Heart right ventricle (tissue), 16 donors: Measurements from ENCODE around the gene PTBP1. TPM values are rescaled to one million over a fixed set of nuclear protein-coding genes. Genes with fewer than 3 reads are reported as not detected.

ENCODE experiments used
- ATAC-seq, 8 donors: fragments of 200-7000 bp; cut with Tn5 transposase; one replicate each; pipeline ENCODE4 v1.9.1; 2020; ENCODE audit warnings: mild to moderate bottlenecking in 8 of 8, moderate library complexity in 8 of 8, moderate number of reproducible peaks in 1 of 8
- DNase-seq, 2 donors: peaks; one replicate each; pipeline ENCODE4 v3.0.0-alpha.2; 2020
- H3K27ac ChIP-seq, 10 donors: fragments of 200-600 bp; sonication (generic) in 2 of 10; one replicate each; pipeline versions ENCODE4 v1.5.0 to v1.8.0; 2020 to 2022; ENCODE audit warnings: mild to moderate bottlenecking in 3 of 10
- H3K27me3 ChIP-seq, 7 donors: fragments of 200-600 bp; one replicate each; pipeline ENCODE4 v1.8.0; 2021 to 2022; ENCODE audit warnings: mild to moderate bottlenecking in 2 of 7
- H3K36me3 ChIP-seq, 9 donors: fragments of 200-600 bp; sonication (generic) in 1 of 9; one replicate each; pipeline versions ENCODE4 v1.5.0 to v1.8.0; 2020 to 2022; ENCODE audit warnings: mild to moderate bottlenecking in 2 of 9
- H3K4me1 ChIP-seq, 9 donors: fragments of 200-600 bp; sonication (generic) in 1 of 9; one replicate each; pipeline versions ENCODE4 v1.5.0 to v1.8.0; 2020 to 2022; ENCODE audit warnings: mild to moderate bottlenecking in 4 of 9
- H3K4me3 ChIP-seq, 10 donors: fragments of 200-600 bp; sonication (generic) in 2 of 10; one replicate each; pipeline versions ENCODE4 v1.5.0 to v1.8.0; 2020 to 2022; ENCODE audit warnings: mild to moderate bottlenecking in 7 of 10, moderate library complexity in 2 of 10
- H3K9me3 ChIP-seq, 11 donors: fragments of 200-600 bp in 10 of 11; sonication (generic) in 2 of 11; one replicate each; pipeline versions ENCODE4 v1.5.0 to v1.8.0; 2013 to 2022; ENCODE audit warnings: mild to moderate bottlenecking in 2 of 11, control low read depth in 1 of 11, moderate library complexity in 1 of 11
- WGBS, 2 donors: extraction: QIAGEN DNeasy Blood & Tissue Kit; methylation state at CpG; one replicate each; pipeline ENCODE4 v1.1.7; 2013; ENCODE audit warnings: inconsistent platforms in 1 of 2; 5-methylcytosine and 5-hydroxymethylcytosine counted together
- intact Hi-C, 10 donors: fragments of 100-400 bp; cut with DNase I; formaldehyde crosslinking; loops; one replicate each; pipeline versions ENCODE4 v1.11.1 to v1.14.2; 2022
- polyA plus RNA-seq, 2 donors: library from polyadenylated mRNA; stranded (reverse); fragments of 200-250 nt; gene quantifications; one replicate each; pipeline ENCODE4 v1.2.3, GENCODE V29; 2013
- total RNA-seq, 10 donors: library from RNA; stranded (reverse); fragmentation: NEBNext Ultra II Directional in 3 of 10; extraction: Animal tissue kit (Norgen Biotek cat#: 25700) in 3 of 10; gene quantifications; one replicate each; pipeline versions ENCODE4 v1.2.1 to v1.2.4, GENCODE V29; 2021 to 2023
- TF ChIP-seq, protein P1 (sequence below), 9 donors: fragments of 200-600 bp; sonication (generic) in 2 of 9; IDR thresholded peaks; one replicate each; pipeline versions ENCODE4 v1.5.0 to v1.8.0; 2021 to 2022; ENCODE audit warnings: antibody characterized with exemption in 9 of 9, mild to moderate bottlenecking in 5 of 9, moderate library complexity in 1 of 9
- donor health status: Arrhythmogenic right ventricular cardiomyopathy.
- donor health status: ischemic (EF 13 %, LVEDD 7.1; RV severe dilation, severe dysfunction).
- donor health status: healthy with polysubstance abuse.
- donor health status: DM: no; HTN: yes; CAD: no.
- donor health status: DM: no; HTN: no; CAD: no.
- donor health status: ischemic (EF 25% LVEDD 6.9; RV normal size, moderate dysfunction).
- donor health status: ischemic (EF 25% LVEDD 5.7; RV mildly dilated, moderate dysfunction).
- donor health status: healthy.
- donor health status: DM: yes; HTN: yes; CAD: no.
- donor health status: Ischemic cardiomyopathy.
- donor health status: ischemic (EF 35%, LVEDD 5.7; RV mildly dilated, moderate dysfunction).
- donor health status: nonischemic (EF 11% LVEDD 7.7; RV severe dilation, severe dysfunction).
- donor health status: DM: yes; HTN: yes; CAD: no.
- donor health status: PGD.
- donor health status: ischemic (EF 29% LVEDD 5.4; RV normal size, mild dysfunction).
- donor health status: nonischemic (EF 23%, LVEDD 6.1; RV moderate dilation, normal function).

Gene PTBP1
- total and polyA plus RNA-seq, 12 donors, result 46.2 to 106 (median 56.8) TPM

DNA sequence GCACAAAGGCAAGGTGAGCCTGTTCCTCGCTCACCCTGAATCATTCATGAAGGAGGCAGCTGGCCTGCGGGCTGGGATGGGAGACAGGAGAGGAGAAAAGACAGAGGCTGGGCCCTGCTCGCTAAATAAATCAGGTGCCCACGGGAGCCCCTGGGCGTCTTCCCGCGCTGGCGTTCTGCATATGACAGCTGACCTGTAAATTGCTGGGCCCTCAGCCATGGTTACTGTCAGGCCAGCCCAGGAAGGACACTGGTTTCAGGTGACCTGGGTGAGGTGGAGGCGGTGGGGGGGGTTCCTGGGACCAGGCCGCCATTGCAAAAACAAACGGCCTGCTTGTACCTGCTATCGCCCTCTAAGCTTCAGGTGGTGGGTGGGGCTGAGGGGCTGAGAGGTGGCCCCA, 3.4 kb upstream of the PTBP1 start:
- 93 to 94% methylated on average over 12 of the region's 12 CpGs for WGBS, 2 donors
- no peaks in the 10 kb centered on the region for H3K9me3 ChIP-seq
- intact Hi-C loops, result loop anchor here in 1 of 10 donors (10.0 kb wide), 1 partner anchor 61 kb away; the partner anchor contains the start of genes CFD and ELANE
- no peak overlapping the region for H3K27ac ChIP-seq
- DNase-seq (no peak), ATAC-seq (no peak)
- no peak overlapping the region for H3K4me3 ChIP-seq
- TF ChIP-seq, protein P1, sequence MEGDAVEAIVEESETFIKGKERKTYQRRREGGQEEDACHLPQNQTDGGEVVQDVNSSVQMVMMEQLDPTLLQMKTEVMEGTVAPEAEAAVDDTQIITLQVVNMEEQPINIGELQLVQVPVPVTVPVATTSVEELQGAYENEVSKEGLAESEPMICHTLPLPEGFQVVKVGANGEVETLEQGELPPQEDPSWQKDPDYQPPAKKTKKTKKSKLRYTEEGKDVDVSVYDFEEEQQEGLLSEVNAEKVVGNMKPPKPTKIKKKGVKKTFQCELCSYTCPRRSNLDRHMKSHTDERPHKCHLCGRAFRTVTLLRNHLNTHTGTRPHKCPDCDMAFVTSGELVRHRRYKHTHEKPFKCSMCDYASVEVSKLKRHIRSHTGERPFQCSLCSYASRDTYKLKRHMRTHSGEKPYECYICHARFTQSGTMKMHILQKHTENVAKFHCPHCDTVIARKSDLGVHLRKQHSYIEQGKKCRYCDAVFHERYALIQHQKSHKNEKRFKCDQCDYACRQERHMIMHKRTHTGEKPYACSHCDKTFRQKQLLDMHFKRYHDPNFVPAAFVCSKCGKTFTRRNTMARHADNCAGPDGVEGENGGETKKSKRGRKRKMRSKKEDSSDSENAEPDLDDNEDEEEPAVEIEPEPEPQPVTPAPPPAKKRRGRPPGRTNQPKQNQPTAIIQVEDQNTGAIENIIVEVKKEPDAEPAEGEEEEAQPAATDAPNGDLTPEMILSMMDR (IDR thresholded peaks at IDR 0.05), result no peak
- H3K27me3 ChIP-seq, result no peaks in the 10 kb centered on the region
- H3K36me3 ChIP-seq, result peaks cover 0 to 7% (median 0%) of the 10 kb centered on the region in 9 donors
- H3K4me1 ChIP-seq, result peaks cover 5 to 56% (median 45%) of the 10 kb centered on the region in 9 donors

GRCh38 chr19:795073-795611, 2.1 kb upstream of the PTBP1 start:
- no peak for ATAC-seq
- peak overlapping the region in 4 of 10 donors; percentile 0 to 34 (median 7) for H3K27ac ChIP-seq
- H3K9me3 ChIP-seq, result no peaks in the 10 kb centered on the region
- WGBS, 2 donors, result 87 to 89% methylated on average over 28 of the region's 28 CpGs
- intact Hi-C loops, result loop anchor here in 2 of 10 donors (5.0 to 10.0 kb wide), 2 partner anchors 60 to 288 kb away; partner anchors contain the start of genes CFD (in 1 of the 2), ELANE (in 1 of the 2) and TPGS1 (in 1 of the 2)
- peaks cover 13 to 57% (median 47%) of the 10 kb centered on the region in 9 donors for H3K4me1 ChIP-seq
- H3K4me3 ChIP-seq, result no peak overlapping the region
- no peaks in the 10 kb centered on the region for H3K27me3 ChIP-seq
- TF ChIP-seq, protein P1 (IDR thresholded peaks at IDR 0.05), result no peak
- H3K36me3 ChIP-seq, result peaks cover 0 to 21% (median 0%) of the 10 kb centered on the region in 9 donors
- no peak for DNase-seq

DNA sequence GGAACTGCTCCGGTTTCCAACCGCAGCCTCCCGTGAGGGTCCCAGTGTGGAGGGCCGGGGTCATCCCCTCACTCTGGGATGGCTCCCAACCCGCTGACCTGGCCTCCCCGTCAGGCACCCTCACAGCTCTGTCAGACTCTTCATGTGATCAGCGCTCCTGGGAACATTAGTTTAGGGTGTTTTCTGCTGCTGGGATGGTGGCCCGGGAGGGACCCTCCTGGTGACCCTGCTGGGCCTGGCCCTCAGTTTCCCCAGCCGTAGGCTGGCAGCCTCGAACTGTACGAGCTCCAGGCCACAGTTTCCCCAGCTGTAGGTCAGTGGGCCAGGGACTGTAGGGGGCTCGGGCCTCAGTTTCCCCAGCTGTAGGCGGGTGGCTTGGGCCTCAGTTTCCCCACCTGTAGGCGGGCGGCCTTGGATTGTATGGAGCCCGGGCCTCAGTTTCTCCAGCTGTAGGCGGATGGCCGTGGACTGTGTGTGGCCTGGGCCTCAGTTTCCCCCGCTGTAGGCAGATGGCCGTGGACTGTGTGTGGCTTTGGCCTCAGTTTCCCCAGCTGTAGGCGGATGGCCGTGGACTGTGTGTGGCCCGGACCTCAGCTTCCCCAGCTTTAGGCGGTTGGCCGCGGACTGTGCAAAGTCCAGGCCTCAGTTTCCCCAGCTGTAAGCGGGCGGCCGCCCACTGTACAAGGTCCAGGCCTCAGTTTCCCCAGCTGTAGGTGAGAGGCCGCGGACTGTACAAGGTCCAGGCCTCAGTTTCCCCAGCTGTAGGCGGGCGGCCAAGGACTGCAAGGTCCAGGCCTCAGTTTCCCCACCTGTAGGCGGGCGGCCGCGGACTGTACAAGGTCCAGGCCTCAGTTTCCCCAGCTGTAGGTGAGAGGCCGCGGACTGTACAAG, 1.3 kb upstream of the PTBP1 start:
- intact Hi-C loops, result loop anchor here in 2 of 10 donors (2.0 to 10.0 kb wide), 3 partner anchors 13 to 289 kb away; partner anchors contain the start of genes CFD (in 1 of the 2), ELANE (in 1 of the 2) and TPGS1 (in 1 of the 2)
- no peak for ATAC-seq
- WGBS, 2 donors, result 81 to 85% methylated on average over 39 of the region's 39 CpGs

More for the DNA sequence above, 1.3 kb upstream of the PTBP1 start:
- Histone ChIP-seq H3K9me3 (no peaks in the 10 kb centered on the region), H3K27me3 (no peaks in the 10 kb centered on the region), H3K36me3 (peaks cover 0 to 29% (median 0%) of the 10 kb centered on the region in 9 donors), H3K27ac (peak overlapping the region in 9 of 10 donors; percentile 77 to 96 (median 91)), H3K4me1 (peaks cover 21 to 57% (median 52%) of the 10 kb centered on the region in 9 donors), H3K4me3 (peak overlapping the region; percentile 51 to 94 (median 80))
- TF ChIP-seq, protein P1 (IDR thresholded peaks at IDR 0.05), result no peak
- no peak for DNase-seq
